Neural crest cell (in vitro differentiated cells): ENCODE data around the gene ARHGAP30. TPM values are rescaled to one million over a fixed set of nuclear protein-coding genes. Genes with fewer than 3 reads are reported as not detected.
"Not testable (repeated sequence)": the region's sequence is repeated elsewhere in the genome, so short reads cannot be mapped to it uniquely, and the experiment has no call there.

Experiments used
- DNase-seq: peaks from one replicate; pipeline ENCODE4 v3.0.0; 2021; ENCODE audit warnings: low read depth, mixed read lengths, low spot score
- H3K27ac Mint-ChIP-seq: one replicate; pipeline ENCODE4 v1.8.0; 2021; ENCODE audit warnings: mild to moderate bottlenecking, mixed read lengths; ENCODE audit not compliant: unreplicated experiment
- H3K27me3 Mint-ChIP-seq: 2 replicates; pipeline ENCODE4 v1.8.0; 2021; ENCODE audit warnings: low read depth, mild to moderate bottlenecking, mixed read lengths
- H3K36me3 Mint-ChIP-seq: 2 replicates; pipeline ENCODE4 v1.8.0; 2021; ENCODE audit warnings: low read depth, mild to moderate bottlenecking, mixed read lengths
- H3K4me1 Mint-ChIP-seq: 2 replicates; pipeline ENCODE4 v1.8.0; 2021; ENCODE audit warnings: mixed read lengths
- H3K4me3 Mint-ChIP-seq: one replicate; pipeline ENCODE4 v1.8.0; 2021; ENCODE audit warnings: mild to moderate bottlenecking, mixed read lengths
- H3K9me3 Mint-ChIP-seq: 2 replicates; pipeline ENCODE4 v1.8.0; 2021; ENCODE audit warnings: mixed read lengths
- total RNA-seq: library from RNA; stranded (reverse); gene quantifications from 2 replicates; pipeline ENCODE4 v1.2.1, GENCODE V29; 2021
- TF ChIP-seq, protein P1 (sequence below): fragments of 200-600 bp; sonication (generic); conservative IDR thresholded peaks from 2 replicates; pipeline ENCODE4 v1.5.0; 2021; ENCODE audit warnings: antibody characterized with exemption, mild to moderate bottlenecking

Gene ARHGAP30
- total RNA-seq, 1 donor from 2014 or later: not detected

DNA sequence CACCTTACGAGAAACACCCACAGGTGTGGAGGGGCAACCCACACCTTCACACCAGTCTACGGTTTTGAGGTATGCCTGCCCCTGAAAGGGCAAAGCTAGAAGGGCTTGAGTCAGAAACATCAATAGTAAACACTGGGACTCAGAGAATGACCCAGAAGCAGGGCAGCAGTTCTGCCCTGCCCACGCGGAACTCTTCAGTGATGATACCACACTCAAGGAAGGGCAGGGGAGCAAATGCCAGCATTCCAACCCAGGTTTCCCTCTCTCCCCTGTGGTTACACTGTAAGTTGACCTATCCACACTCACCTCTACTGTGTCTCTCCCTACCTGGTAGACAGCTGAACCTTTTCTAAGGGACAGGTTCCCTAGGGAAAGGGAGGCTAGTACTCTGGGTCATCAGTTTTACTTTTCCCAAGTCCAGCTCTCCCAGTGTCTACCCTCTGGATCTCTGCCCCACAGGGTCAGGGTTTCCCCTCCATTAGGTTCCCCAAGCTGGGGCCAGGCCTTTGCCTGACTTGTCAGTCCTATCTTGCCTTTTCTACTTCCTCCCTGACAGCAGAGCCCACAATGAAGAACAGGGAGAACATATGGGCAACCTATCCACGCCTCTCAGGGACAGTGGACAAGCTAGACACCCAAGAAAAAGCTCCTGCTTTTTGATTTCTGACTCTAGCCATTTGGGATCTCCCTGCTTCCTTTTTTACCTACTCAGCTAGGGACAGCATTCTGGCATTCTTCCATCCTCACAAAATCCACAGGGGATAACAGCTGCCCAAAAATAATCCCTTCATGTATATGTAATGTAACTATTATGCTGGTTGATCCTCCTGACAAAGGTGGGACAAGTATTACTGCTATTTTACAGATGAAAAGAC is 51.7 kb downstream of the ARHGAP30 start:
- DNase-seq: no peak
- H3K9me3 Mint-ChIP-seq: no peaks in the 10 kb centered on the region
- H3K4me3 Mint-ChIP-seq: no peak overlapping the region
- H3K27ac Mint-ChIP-seq: no peak overlapping the region
- peaks cover 58% of the 10 kb centered on the region for H3K27me3 Mint-ChIP-seq
- TF ChIP-seq, protein P1, sequence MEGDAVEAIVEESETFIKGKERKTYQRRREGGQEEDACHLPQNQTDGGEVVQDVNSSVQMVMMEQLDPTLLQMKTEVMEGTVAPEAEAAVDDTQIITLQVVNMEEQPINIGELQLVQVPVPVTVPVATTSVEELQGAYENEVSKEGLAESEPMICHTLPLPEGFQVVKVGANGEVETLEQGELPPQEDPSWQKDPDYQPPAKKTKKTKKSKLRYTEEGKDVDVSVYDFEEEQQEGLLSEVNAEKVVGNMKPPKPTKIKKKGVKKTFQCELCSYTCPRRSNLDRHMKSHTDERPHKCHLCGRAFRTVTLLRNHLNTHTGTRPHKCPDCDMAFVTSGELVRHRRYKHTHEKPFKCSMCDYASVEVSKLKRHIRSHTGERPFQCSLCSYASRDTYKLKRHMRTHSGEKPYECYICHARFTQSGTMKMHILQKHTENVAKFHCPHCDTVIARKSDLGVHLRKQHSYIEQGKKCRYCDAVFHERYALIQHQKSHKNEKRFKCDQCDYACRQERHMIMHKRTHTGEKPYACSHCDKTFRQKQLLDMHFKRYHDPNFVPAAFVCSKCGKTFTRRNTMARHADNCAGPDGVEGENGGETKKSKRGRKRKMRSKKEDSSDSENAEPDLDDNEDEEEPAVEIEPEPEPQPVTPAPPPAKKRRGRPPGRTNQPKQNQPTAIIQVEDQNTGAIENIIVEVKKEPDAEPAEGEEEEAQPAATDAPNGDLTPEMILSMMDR: no peak
- H3K4me1 Mint-ChIP-seq: peaks cover 34% of the 10 kb centered on the region
- no peaks in the 10 kb centered on the region for H3K36me3 Mint-ChIP-seq

DNA sequence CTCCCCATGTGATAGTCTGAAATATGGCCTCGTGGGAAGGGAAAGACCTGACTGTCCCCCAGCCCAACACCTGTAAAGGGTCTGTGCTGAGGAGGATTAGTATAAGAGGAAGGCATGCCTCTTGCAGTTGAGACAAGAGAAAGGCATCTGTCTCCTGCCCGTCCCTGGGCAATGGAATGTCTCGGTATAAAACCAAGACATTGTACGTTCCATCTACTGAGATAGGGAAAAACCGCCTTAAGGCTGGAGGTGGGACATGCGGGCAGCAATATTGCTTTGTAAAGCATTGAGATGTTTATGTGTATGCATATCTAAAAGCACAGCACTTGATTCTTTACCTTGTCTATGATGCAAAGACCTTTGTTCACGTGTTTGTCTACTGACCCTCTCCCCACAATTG is 52.5 kb downstream of the ARHGAP30 start:
- H3K27ac Mint-ChIP-seq, H3K9me3 Mint-ChIP-seq, H3K36me3 Mint-ChIP-seq, DNase-seq, H3K4me3 Mint-ChIP-seq: not testable (repeated sequence)
- Mint-ChIP-seq H3K27me3 (peaks cover 51% of the 10 kb centered on the region), H3K4me1 (peaks cover 34% of the 10 kb centered on the region)

DNA sequence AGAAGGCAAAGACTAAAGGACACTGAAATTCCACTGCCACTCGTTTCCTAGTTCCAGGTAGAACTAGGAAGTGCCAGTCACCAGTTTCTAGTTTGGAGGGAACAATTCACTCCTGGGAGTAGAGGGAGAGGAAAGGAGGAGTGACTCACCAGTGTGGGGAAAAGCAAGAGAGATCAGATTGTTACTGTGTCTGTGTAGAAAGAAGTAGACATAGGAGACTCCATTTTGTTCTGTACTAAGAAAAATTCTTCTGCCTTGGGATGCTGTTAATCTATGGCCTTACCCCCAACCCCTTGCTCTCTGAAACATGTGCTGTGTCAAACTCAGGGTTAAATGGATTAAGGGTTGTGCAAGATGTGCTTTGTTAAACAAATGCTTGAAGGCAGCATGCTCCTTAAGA is 53.0 kb downstream of the ARHGAP30 start:
- not testable (repeated sequence) for DNase-seq, H3K9me3 Mint-ChIP-seq, H3K4me3 Mint-ChIP-seq, H3K27ac Mint-ChIP-seq, H3K36me3 Mint-ChIP-seq
- Mint-ChIP-seq H3K4me1 (peaks cover 34% of the 10 kb centered on the region), H3K27me3 (peaks cover 46% of the 10 kb centered on the region)

DNA sequence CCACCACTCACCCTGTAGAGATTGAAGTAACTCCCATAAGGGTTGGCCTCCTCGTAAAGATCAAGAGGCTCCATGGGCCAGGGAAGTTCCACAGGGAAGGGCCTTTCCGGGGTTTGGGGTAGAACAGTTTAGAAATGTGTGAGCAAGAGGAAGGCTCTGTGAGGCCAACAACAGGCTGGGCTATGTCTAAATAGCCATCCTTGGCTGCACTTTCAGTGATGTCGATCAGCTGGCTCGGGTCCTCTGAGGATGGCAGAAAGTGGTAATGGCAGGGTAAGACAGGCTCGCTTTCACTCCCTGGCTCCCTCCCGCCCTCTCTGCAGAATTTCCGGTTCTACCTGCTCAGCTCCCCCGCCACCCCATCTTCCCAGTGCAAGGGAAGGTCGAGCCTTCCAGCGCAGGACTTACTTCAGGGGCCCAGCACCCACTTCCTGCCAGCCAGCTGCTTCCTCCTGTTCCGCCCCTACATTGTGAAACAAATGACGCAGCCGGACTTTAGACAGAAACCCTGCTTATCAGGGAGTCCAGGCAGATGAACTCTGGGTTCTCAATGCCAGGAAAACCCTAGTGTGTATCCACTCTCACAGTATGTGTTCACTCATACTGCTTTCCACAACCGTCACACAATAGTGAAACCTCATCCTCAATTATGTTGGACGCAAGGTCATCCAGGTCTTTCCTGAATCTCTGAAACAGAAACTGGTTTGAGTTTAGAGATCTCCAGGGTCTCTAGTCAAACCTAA is 56.0 kb downstream of the ARHGAP30 start:
- no peaks in the 10 kb centered on the region for H3K9me3 Mint-ChIP-seq
- H3K36me3 Mint-ChIP-seq: no peaks in the 10 kb centered on the region
- H3K27ac Mint-ChIP-seq: no peak overlapping the region
- TF ChIP-seq, protein P1: no peak
- peaks cover 16% of the 10 kb centered on the region for H3K27me3 Mint-ChIP-seq
- DNase-seq: no peak
- H3K4me3 Mint-ChIP-seq: no peak overlapping the region
- H3K4me1 Mint-ChIP-seq: peaks cover 13% of the 10 kb centered on the region

DNA sequence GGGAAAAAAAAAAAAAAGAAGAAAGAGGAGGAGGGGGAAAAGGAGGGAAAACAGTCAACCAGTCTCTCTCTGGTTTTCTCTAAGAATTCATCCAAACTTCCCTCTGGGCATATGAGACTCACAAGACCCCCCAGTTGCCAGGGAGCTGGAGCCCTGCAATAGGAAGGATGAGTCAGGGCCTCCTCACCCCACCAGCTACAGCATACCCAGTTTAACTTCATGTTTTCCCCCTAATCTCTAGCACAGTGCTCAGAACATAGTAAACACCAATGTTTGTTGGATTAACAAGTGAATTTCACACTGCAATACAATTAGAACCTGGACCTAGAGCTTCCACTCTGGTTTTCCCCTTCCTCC is 56.6 kb downstream of the ARHGAP30 start:
- Mint-ChIP-seq H3K36me3 (no peaks in the 10 kb centered on the region), H3K27ac (no peak overlapping the region), H3K27me3 (peaks cover 11% of the 10 kb centered on the region), H3K4me1 (peaks cover 13% of the 10 kb centered on the region), H3K9me3 (no peaks in the 10 kb centered on the region), H3K4me3 (no peak overlapping the region)
- DNase-seq: no peak
- TF ChIP-seq, protein P1: no peak

DNA sequence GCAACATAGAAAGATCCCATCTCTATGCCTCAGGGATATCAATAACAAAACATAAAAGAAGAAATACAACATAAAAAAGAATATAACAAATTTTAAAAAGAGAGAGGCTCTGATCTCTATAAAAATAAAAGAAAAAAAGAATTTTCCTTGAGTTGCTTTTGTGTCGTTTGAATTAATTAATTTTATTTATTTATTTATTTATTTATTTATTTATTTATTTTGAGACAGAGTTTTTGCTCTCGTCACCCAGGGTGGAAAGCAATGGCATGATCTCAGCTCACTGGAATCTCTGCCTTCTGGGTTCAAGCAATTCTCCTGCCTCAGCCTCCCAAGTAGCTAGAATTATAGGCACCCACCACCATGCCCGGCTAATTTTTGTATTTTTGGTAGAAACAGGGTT is 57.3 kb downstream of the ARHGAP30 start:
- no peak for DNase-seq
- TF ChIP-seq, protein P1: no peak
- Mint-ChIP-seq H3K4me3 (no peak overlapping the region), H3K4me1 (peaks cover 13% of the 10 kb centered on the region), H3K36me3 (no peaks in the 10 kb centered on the region), H3K9me3 (no peaks in the 10 kb centered on the region), H3K27ac (no peak overlapping the region), H3K27me3 (peaks cover 5% of the 10 kb centered on the region)
